Endothelial cell of umbilical vein (primary cell): ENCODE data around the gene HBM.
"Not testable (repeated sequence)": the region's sequence is repeated elsewhere in the genome, so short reads cannot be mapped to it uniquely, and the experiment has no call there.

ENCODE experiments used
- CTCF ChIP-seq, 2 donors: IDR thresholded peaks; 1 replicate in 1 of 2; 2 replicates in 1 of 2; pipeline ENCODE4 v1.5.1; 2011; ENCODE audit warnings: low read length in 2 of 2, mild to moderate bottlenecking in 2 of 2, moderate library complexity in 2 of 2, control low read depth in 1 of 2, inconsistent platforms in 1 of 2, low read depth in 1 of 2; ENCODE audit not compliant: insufficient read depth in 1 of 2; ENCODE audit errors: extremely low read depth in 1 of 2
- JUN ChIP-seq: IDR thresholded peaks from 2 replicates; pipeline ENCODE4 v1.6.1; 2011; ENCODE audit warnings: borderline replicate concordance, low read depth; ENCODE audit not compliant: insufficient read length, insufficient read depth
- MAX ChIP-seq: IDR thresholded peaks from 2 replicates; pipeline ENCODE4 v1.6.1; 2011; ENCODE audit not compliant: insufficient read depth, insufficient read length
- POLR2A ChIP-seq: IDR thresholded peaks from 2 replicates; pipeline ENCODE4 v1.6.1; 2012; ENCODE audit warnings: low read depth, mild to moderate bottlenecking, control low read depth, low read length
- POLR2AphosphoS5 ChIP-seq: IDR thresholded peaks from 2 replicates; pipeline ENCODE4 v1.6.1; 2012; ENCODE audit warnings: low read depth, mild to moderate bottlenecking, control low read depth, low read length, moderate library complexity; ENCODE audit not compliant: insufficient read depth

GRCh38 chr16:163696-164095, 2.1 kb upstream of the HBM start:
- TF ChIP-seq CTCF (IDR thresholded peaks at IDR 0.05; ENCODE audit: extremely low read depth in 1 of 2, insufficient read depth in 1 of 2, low read depth in 1 of 2, low read length in 2 of 2); POLR2AphosphoS5; MAX; POLR2A; JUN: not testable (repeated sequence)
